Measurements from ENCODE around the gene CPXM1. TPM values are rescaled to one million over a fixed set of nuclear protein-coding genes. Genes with fewer than 3 reads are reported as not detected.
"Not testable (repeated sequence)": the region's sequence is repeated elsewhere in the genome, so short reads cannot be mapped to it uniquely, and the experiment has no call there.

The CPXM1 gene
- total RNA-seq, 6 donors from 2014 or later = 0.15 to 13.0 (median 0.55) TPM; not detected in 1

GRCh38 chr20:2835331-2835796, 34.9 kb upstream of the CPXM1 start:
- Histone ChIP-seq H3K4me3 (no peak overlapping the region), H3K36me3 (peaks cover 0 to 17% (median 3%) of the 10 kb centered on the region in 4 donors), H3K27ac (no peak overlapping the region), H3K4me1 (peaks cover 11 to 17% (median 13%) of the 10 kb centered on the region in 4 donors), H3K9me3 (no peaks in the 10 kb centered on the region), H3K27me3 (no peaks in the 10 kb centered on the region)
- ATAC-seq (ENCODE audit: low FRiP score in 2 of 2) (no peak), DNase-seq (peak in 1 of 2 donors; percentile 34)
- 86 to 94% methylated on average over 3 to 6 of the region's 6 CpGs for WGBS, 2 donors
- TF ChIP-seq POLR2AphosphoS5 (IDR thresholded peaks at IDR 0.05) (no peak), CTCF (IDR thresholded peaks at IDR 0.05) (no peak), EP300 (IDR thresholded peaks at IDR 0.05) (no peak), POLR2A (IDR thresholded peaks at IDR 0.05) (no peak)

- H3K27ac ChIP-seq = no peak overlapping the region
- WGBS, 2 donors = 92 to 96% methylated on average over 14 of the region's 14 CpGs
- H3K4me3 ChIP-seq = no peak overlapping the region
- ATAC-seq (ENCODE audit: low FRiP score in 2 of 2) (no peak), DNase-seq (no peak)
- H3K27me3 ChIP-seq = no peaks in the 10 kb centered on the region
- no peaks in the 10 kb centered on the region for H3K9me3 ChIP-seq
- peaks cover 0 to 17% (median 3%) of the 10 kb centered on the region in 4 donors for H3K36me3 ChIP-seq
- TF ChIP-seq POLR2A (IDR thresholded peaks at IDR 0.05) = no peak
- TF ChIP-seq EP300 (IDR thresholded peaks at IDR 0.05) = no peak
- TF ChIP-seq CTCF (IDR thresholded peaks at IDR 0.05) = no peak
- TF ChIP-seq POLR2AphosphoS5 (IDR thresholded peaks at IDR 0.05) = no peak
- peaks cover 5 to 10% (median 6%) of the 10 kb centered on the region in 4 donors for H3K4me1 ChIP-seq
These were observed 34.1 kb upstream of the CPXM1 start for GRCh38 chr20:2834401-2835110.

GRCh38 chr20:2833761-2834160, 33.3 kb upstream of the CPXM1 start:
- no peaks in the 10 kb centered on the region for H3K9me3 ChIP-seq
- DNase-seq (no peak), ATAC-seq (ENCODE audit: low FRiP score in 2 of 2) (no peak)
- WGBS, 2 donors = 64 to 90% methylated on average over 1 of the region's 1 CpG
- H3K27me3 ChIP-seq = no peaks in the 10 kb centered on the region
- no peak overlapping the region for H3K4me3 ChIP-seq
- TF ChIP-seq POLR2A (IDR thresholded peaks at IDR 0.05) (no peak), EP300 (IDR thresholded peaks at IDR 0.05) (no peak), POLR2AphosphoS5 (IDR thresholded peaks at IDR 0.05) (no peak), CTCF (IDR thresholded peaks at IDR 0.05) (no peak)
- no peak overlapping the region for H3K27ac ChIP-seq
- peaks cover 0 to 17% (median 3%) of the 10 kb centered on the region in 4 donors for H3K36me3 ChIP-seq
- peaks cover 0 to 4% (median 3%) of the 10 kb centered on the region in 4 donors for H3K4me1 ChIP-seq

GRCh38 chr20:2831206-2831605, 30.8 kb upstream of the CPXM1 start:
- not testable (repeated sequence) for H3K27me3 ChIP-seq; H3K4me1 ChIP-seq; H3K4me3 ChIP-seq; H3K9me3 ChIP-seq; H3K36me3 ChIP-seq; ATAC-seq (ENCODE audit: low FRiP score in 2 of 2); DNase-seq; H3K27ac ChIP-seq
- 83 to 84% methylated on average over 7 of the region's 7 CpGs for WGBS, 2 donors

- no peak overlapping the region for H3K4me3 ChIP-seq
- peaks cover 0 to 4% (median 2%) of the 10 kb centered on the region in 4 donors for H3K4me1 ChIP-seq
- 65 to 76% methylated on average over 6 of the region's 6 CpGs for WGBS, 2 donors
- DNase-seq (no peak), ATAC-seq (ENCODE audit: low FRiP score in 2 of 2) (no peak)
- H3K36me3 ChIP-seq = no peaks in the 10 kb centered on the region
- no peaks in the 10 kb centered on the region for H3K9me3 ChIP-seq
- H3K27me3 ChIP-seq = no peaks in the 10 kb centered on the region
- H3K27ac ChIP-seq = no peak overlapping the region
- no peak for TF ChIP-seq POLR2AphosphoS5 (IDR thresholded peaks at IDR 0.05)
- no peak for TF ChIP-seq CTCF (IDR thresholded peaks at IDR 0.05)
- no peak for TF ChIP-seq POLR2A (IDR thresholded peaks at IDR 0.05)
- no peak for TF ChIP-seq EP300 (IDR thresholded peaks at IDR 0.05)
These were observed 28.9 kb upstream of the CPXM1 start for GRCh38 chr20:2829376-2829775.

Data from upper lobe of left lung (tissue), 6 donors.